HG02840 (cell line): ENCODE data around the gene GOLGA6C.
A peak's percentile ranks its signal among the peaks of the same experiment; 100 is the strongest.
"Not testable (repeated sequence)": the region's sequence is repeated elsewhere in the genome, so short reads cannot be mapped to it uniquely, and the experiment has no call there.

ENCODE experiments used
- ATAC-seq: cut with Tn5 transposase; IDR thresholded peaks from one replicate; pipeline ENCODE4 v1.9.1; 2021; ENCODE audit warnings: mild to moderate bottlenecking, moderate library complexity, moderate number of reproducible peaks; ENCODE audit not compliant: unreplicated experiment, low FRiP score

GOLGA6C gene

GRCh38 chr15:75251343-75251742 lies 6.8 kb upstream of the GOLGA6C start:
- ATAC-seq, result not testable (repeated sequence)

GRCh38 chr15:75252285-75252684 lies 5.8 kb upstream of the GOLGA6C start:
- ATAC-seq, result not testable (repeated sequence)

- ATAC-seq, result not testable (repeated sequence)
These were observed 648 bp downstream of the GOLGA6C start for GRCh38 chr15:75258620-75259343.

- ATAC-seq, result not testable (repeated sequence)
These were observed 1.7 kb downstream of the GOLGA6C start for GRCh38 chr15:75259873-75260272.

GRCh38 chr15:75273751-75274359 lies 15.7 kb downstream of the GOLGA6C start:
- ATAC-seq, result not testable (repeated sequence)

GRCh38 chr15:75274509-75275107 lies 16.5 kb downstream of the GOLGA6C start:
- ATAC-seq, result peak; percentile 78

- ATAC-seq, result not testable (repeated sequence)
These were observed 17.5 kb downstream of the GOLGA6C start for GRCh38 chr15:75275617-75276016.

- not testable (repeated sequence) for ATAC-seq
These were observed 20.4 kb downstream of the GOLGA6C start for GRCh38 chr15:75278497-75278896.

- ATAC-seq, result not testable (repeated sequence)
These were observed 24.4 kb downstream of the GOLGA6C start, which contains the start of gene GOLGA6D for GRCh38 chr15:75282572-75282971. TSS of gene GOLGA6D (plus strand) at chr15:75282835. CDS start at chr15:75282876, 41 bp downstream.

GRCh38 chr15:75284152-75284551 lies 26.0 kb downstream of the GOLGA6C start:
- ATAC-seq, result not testable (repeated sequence)

- ATAC-seq, result not testable (repeated sequence)
These were observed 35.5 kb downstream of the GOLGA6C start for GRCh38 chr15:75293660-75294059.

GRCh38 chr15:75298541-75299310 lies 40.6 kb downstream of the GOLGA6C start:
- ATAC-seq, result not testable (repeated sequence)

- ATAC-seq, result not testable (repeated sequence)
These were observed 41.2 kb downstream of the GOLGA6C start for GRCh38 chr15:75299311-75299688.

- not testable (repeated sequence) for ATAC-seq
These were observed 41.9 kb downstream of the GOLGA6C start for GRCh38 chr15:75300026-75300425.

GRCh38 chr15:75302318-75302717 lies 44.2 kb downstream of the GOLGA6C start:
- no peak for ATAC-seq

GRCh38 chr15:75302753-75303152 lies 44.6 kb downstream of the GOLGA6C start:
- not testable (repeated sequence) for ATAC-seq

- no peak for ATAC-seq
These were observed 48.1 kb downstream of the GOLGA6C start for GRCh38 chr15:75306188-75306587.

- ATAC-seq, result no peak
These were observed 49.8 kb downstream of the GOLGA6C start for GRCh38 chr15:75307778-75308390.

- ATAC-seq, result no peak
These were observed 51.6 kb downstream of the GOLGA6C start for GRCh38 chr15:75309711-75310110.

- ATAC-seq, result not testable (repeated sequence)
These were observed 54.4 kb downstream of the GOLGA6C start for GRCh38 chr15:75312548-75312947.
